Activated CD4-positive, alpha-beta T cell treated with anti-CD3 and anti-CD28 coated beads for 4 hours (primary cell): ENCODE data around the gene NRG2.

ENCODE experiments used
- DNase-seq, 2 donors: peaks; one replicate each; pipeline ENCODE4 v3.0.0-alpha.2; 2020

NRG2 gene

DNA sequence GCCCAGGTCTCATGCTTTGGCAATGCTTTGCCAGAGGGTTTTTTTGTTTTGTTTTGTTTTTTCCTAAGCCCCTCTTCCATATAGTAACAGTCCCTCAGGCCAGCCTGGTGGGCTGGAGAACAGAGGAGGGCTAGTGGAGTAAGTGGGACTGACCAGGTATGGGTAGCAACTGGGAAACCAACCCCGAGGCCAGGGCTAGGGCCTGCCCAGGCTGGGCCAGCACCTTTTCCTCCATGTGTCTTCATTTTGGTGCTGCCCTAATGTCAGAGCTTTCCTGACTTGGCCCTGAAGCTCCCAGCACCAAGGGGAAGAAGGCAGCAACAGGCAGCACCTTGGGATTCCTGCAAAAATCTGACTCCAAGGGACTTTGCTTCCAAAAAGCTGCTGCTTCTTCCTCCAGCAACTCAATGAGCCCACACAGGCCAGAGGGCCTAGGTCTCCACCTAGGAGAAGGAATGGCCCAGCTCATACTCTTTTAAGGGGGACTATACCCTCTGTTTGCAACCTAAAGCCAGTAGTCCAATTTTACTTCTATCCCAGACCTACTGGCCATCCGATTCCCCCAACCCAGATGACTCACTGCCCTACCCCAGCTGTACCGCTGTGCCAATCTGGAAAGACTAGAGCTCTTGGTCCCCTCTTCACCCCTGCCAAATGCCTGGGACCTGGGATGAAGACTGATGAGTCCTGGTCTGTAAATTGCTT lies 142.4 kb downstream of the NRG2 start:
- no peak for DNase-seq

DNA sequence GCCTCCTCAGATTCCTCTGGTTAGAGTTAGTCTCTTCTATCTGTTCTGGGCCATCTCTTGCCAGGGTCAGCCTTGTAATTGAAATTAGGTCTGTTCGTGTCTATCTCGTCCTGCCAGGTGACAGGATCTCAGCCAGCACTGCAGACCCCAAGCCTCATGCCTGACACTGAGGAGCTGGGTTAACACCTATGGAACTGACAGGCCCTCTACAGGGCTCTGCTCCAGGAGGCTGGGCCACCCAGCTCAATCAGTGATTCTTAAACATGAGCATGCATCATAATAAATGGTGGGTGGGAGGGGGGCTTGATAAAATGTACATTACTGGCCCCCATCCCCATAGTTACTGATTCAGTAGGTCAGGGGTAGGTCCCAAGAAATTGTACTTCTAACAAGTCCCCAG lies 144.1 kb downstream of the NRG2 start:
- DNase-seq = no peak

DNA sequence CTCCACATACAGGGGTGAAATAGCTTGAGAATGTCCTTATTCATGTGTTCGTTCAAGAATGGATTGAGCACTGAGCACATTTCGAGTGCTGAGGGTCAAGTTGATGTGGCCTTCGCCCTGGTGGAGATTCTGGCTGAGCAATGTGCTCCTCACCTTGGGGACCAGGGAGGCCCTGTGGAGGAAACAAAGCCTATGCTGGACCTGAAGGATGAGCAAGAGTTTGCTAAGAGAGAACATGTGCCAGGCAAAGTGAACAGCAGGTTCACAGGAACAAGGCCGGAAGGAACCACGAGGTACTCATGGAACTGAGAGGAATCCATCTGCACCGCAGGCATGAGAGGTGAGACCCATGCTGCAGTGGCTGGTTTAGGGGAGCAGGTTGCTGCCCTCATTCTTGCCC lies 145.1 kb downstream of the NRG2 start:
- DNase-seq = no peak

DNA sequence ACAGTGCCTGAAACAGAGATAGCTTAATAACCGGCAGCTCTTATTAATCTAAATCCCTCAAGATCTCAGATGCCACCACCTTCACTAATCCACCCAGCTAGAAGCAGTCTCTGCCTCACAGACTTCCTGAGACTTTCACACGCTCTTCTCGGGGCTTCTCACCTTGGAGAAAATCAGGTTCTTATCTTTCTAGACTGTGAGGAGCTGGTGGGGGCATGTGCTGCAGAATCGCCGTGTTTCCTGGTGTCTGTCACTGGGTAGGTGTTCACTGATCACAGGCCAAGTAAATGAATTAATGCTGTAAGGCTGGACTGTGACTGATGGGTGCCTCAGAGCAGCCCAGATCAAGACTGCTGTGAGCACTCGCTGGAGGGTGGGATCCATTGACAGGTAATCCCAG lies 145.8 kb downstream of the NRG2 start:
- DNase-seq = no peak

DNA sequence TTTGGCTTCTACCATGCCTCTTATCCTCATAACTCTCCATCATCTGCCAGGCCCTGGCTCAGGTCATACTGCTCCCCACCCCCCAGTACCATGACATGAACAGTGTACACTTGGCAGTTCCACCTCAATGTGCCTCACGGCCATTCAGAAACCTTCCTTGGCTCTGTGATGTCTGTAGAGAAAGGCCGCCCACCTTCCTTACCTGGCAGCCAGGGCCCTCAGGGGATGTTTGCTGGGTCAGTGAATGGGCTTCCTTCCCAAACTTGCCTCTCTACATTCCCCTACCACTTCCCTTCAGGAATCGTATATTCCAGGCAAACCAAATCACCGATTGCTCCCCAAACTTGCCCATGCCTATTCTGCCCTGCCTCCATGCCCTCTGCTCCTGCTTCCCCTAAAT lies 146.4 kb downstream of the NRG2 start:
- no peak for DNase-seq

DNA sequence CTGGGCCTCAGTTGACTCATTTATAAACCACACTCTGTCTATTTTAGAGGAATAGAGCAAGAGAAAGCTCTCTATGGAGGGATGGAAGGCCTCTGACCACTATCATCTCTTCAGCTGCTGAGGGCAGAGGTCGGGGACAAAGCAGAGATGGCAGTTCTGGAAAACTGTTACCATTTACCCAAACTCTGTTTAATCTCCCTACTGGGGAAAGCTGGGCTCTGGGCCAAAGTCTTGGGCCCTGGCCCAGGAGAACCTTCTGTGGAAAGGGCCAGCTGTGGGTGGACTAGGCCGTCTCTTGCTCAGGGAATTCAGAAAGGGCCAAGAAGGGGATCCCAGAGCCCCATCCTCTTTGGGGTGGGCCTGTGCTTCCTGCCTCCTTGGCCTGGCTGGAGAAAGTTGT lies 147.5 kb downstream of the NRG2 start:
- no peak for DNase-seq

DNA sequence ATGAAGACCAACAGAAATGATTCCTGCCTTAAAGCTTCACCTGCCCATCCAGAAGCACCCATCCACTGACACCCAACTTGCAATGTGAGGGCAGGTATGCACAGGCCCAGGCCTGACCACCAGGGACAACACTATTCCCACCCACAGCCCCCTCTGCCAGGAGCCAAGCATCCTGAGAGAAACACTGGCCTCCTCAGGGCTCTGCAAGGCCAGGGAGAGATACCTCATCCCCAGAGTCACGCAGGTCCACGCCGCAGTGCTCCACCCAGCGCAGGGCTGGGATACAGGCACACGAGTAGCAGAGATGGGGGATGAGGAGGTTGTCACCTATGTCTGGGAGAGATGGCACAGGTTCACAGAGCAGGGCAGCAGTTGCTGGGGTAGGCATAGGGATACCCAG lies 148.1 kb downstream of the NRG2 start:
- no peak for DNase-seq

DNA sequence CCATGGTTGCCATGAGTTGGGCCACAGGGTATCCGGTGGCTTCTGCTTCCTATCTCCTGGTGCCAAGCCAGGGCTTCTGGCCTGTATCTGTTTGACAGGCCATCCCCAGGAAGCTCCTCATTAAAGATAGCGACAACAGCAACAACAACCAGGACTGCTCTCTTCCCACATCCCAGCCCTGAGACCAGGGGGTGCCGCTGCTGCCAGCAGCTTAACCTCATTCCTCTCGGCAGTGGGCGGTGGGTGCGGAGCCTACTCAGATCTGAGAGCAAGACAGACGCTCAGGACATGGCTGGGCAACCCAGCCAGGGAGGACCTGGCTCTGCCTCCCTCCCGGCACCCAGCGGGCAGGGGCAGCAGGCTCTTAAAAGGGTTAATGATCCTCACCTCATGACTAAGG lies 149.2 kb downstream of the NRG2 start:
- no peak for DNase-seq

DNA sequence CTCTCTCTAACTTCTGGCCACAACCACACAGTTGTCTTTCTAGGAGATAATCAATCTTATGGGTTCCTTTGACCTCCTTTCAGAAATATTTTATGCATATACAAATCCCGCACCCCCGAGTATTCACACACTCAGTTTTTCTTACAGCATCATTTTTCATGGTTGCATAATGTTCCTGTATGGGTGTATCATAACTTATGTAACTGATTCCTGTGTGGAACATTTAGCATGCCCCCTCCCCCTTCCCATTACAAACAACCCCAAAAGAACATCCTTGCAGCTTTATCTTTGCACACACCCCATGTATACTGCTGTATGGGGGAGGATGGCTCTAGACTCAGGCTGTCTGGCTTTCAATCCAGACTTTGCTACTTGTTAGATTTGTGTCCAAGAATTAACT lies 153.7 kb downstream of the NRG2 start:
- DNase-seq = no peak

DNA sequence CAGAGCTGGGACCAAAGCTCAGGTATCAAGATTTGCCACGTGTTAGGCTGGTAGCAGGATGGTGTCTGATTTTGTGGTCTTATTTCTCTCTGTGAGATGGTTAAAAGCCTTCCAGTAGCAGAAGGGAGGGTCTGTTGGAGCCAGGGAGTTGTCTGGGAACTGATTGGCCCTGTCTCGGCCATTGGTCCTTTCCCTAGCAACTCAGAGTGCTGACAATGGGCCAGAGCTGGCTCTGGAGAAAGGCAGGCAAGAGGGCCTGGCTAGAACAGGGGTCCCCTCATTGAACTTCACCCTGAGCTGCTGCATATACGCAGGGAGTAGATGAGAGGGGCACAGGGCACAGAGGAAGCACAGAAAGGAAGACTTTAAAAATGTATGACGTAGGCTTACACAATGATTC lies 154.7 kb downstream of the NRG2 start:
- DNase-seq = no peak

DNA sequence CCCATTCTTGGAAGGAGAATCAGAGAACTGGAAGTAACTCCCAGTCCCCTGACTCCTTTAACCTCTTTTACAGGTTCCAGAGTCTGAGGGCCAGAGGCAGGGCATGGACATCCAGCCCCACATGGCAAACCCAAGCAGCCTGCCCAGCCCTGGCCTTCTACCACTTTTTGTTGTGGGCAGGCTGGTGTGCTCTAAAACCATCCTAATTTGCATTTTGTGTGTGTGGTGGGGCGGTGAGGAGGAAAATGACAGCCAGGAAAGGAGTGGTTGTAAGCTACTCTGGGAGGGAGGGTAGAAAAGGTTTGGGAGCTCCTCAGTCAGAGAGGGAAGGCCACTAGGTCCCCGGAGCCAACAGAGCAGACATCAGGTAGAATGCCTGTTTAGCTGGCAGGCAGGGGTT lies 156.9 kb downstream of the NRG2 start:
- DNase-seq = no peak

DNA sequence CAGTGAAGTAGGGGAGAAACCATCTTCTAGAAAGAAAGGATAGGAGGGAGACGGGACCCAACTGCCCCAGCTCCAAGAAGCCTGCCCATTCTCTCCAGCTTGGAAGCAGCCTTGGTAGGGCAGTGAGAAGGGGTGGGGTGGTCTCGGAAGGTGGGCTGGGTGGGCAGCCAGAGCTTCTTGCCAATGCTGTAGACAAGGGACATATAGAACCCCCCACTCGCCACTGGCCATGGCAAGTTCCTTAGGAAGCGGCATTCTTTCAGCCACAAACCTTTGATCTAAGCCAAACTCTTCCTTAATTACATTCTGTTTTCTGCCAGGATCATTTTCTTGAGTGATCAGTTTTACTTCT lies 157.3 kb downstream of the NRG2 start:
- DNase-seq = no peak

DNA sequence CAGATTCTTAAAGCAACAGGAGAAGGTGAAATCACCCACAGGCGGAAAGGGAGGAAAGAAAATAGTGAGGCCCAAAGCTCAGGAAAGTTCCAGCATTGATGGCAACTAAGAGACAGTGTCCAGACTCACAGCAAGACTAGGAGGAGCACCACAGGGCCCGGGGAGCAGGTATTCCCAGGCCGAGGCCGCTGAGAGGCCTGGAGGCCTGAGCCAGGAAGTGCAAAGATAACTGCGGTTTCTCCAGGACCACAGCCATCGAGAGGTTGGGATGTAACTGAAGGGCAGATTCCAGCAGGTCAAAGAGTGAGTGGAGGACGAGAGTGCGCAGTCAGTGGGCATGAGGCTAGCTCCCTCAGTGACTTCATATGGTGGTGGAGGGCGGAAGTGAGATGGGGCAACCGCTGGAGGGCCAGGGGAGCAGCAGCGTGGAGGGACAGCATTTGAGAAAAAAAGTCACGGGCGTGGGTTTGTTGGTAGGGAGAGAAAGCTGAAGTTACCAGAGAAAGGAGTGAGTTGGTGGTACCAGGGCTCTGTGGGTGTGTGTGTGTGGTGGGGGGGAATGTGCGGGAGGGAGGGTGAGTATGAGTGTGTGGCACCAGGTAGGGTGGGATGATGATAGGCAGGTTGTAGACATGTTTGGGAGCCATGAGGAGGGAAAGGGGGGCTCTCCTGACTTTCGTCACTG lies 157.8 kb downstream of the NRG2 start:
- DNase-seq = no peak

DNA sequence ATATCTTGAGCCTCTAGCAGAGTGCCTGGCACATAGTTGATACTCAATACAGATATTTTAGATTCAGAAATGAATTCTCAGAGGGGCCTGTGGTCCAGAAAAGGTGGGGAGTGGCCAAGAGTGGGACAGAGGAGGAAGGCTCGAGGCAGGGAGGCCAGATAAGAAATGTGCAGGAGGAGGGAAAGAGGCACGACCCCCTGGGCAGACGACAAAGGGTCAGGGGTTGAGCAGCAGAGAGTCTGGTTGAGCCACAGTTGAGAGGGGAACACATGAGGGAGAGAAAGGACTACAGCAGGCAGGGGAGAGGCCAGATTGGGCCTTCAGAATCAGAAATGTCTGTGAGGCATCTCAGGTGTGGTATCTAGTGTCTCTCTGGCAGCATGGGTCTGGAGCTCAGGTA lies 158.4 kb downstream of the NRG2 start:
- DNase-seq = no peak

DNA sequence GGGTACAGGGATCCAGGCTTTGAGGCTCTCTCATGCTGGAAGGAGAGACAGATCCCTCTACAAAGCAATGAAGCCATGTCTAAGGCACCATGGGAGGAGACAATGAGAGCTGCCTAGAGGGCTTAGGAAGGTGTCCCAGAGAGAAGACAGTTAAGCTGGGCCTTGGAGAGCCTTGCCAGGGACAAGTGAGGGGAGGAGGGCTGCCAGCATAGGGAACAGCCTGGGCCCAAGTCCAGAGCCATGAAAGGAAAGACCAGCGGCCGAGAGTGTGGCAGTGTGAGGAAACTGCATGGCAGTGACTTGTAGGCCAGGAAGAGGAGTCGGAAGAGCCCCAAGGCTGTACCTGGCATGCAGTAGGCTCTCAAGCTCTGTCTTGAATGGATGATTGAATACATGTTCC lies 159.0 kb downstream of the NRG2 start:
- DNase-seq = no peak

DNA sequence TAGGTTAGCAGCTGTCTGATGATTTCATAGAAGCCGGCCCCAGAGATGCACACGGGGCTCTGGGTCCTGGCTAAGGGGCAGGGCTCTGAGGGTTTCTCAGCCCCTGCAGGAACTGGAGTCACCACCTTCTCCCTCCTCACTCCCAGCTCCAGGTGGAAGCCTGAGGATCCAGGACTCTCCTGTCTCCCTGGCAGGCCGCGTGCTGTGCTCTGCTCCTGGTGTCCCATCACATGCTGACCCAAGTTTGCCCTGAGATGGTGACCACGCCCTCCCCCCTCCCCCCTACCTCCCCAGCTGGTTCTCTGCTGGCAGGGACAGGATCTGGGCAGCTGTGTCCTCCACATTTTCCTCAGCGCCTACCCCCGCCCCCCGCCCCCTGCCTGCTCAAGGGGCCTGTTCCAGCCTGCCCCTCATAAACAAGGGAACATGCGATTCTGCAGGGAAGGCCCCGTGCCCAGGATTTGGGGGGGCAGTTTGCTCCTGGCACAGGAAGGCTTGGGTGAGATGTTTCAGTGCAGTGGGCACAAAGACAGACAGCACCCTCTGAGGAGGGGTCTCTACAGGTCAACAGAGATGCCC lies 160.0 kb downstream of the NRG2 start:
- DNase-seq = no peak

DNA sequence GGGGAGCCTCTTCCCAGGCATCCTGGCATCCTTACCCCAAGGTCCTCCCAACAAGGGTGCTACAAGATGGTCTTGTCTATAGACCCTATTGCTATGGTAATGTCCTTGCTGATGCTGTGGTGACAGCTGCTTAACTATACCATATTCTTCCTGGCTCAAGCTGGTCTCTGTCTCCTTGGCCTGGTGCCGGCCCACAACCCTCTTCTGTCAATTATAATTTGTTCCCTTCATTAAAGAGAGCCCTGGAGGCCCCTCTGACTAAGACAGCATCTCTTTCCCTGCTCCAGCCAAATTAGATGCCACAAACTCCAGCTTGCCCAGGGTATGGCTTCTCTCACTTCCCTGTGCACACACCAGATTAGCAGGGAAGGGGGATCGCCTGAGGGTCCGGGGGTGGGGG lies 160.8 kb downstream of the NRG2 start:
- no peak for DNase-seq

DNA sequence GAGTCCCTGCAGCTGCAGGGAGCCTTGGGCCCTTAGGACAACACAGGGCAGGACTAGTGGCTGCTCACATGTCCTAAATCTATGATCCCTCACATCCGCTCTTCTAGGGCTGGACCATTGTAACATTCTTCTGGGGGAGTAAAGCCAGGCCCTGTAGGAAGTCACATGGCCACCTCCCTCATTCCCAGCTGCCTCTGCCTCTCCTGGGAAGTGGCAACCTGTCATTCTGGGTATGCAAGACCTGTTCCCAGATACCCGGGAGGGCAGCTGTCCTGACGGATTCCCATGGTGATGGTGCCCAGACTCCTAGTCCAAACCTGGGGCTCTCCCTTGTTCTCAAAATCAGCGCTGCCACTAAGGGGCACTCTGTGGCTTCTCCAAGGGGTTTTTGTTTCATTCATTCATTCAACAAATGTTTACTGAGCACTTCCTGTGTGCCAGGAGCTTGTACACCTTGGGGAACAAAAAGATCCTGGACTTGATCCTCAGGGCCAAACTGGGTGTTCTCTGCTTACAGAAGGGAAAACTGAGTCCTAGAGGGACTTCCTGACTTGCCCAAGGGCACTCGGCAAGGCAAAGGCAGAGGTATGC lies 161.9 kb downstream of the NRG2 start:
- no peak for DNase-seq

DNA sequence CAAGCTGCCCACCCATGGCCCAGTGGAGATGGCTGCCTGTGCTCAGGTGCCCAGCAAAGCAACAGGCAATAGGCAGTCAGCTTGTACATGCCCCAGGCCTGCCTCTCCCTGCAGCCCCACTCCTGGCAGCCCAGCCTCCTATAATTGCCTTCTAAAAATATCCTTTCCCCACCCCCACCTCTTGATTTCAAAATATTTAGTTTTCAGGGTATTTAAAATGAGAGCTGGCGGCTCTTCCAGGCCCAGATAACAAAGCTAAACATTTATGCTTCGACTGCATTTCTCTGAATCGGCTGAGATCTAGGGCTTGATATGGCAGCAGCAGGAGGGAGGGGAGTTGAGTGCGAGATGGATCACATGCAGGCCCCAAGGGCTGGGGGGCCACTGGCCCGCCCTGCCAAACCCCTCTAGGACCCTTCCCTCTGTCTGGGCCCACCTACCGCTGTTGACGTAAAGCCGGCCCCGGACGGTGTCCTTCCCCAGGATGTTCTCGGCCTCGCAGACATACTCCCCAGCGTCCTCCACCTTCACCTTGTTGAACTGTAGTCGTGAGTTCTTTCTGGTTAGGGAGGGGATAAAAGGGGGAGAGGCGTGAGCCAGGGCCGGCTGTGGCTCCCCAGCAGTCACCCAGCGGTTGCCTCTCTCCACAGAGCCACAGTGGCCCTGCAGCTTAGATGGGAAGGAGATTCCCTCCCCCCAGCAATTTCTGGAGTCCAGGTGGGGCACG lies 162.5 kb downstream of the NRG2 start:
- no peak for DNase-seq

DNA sequence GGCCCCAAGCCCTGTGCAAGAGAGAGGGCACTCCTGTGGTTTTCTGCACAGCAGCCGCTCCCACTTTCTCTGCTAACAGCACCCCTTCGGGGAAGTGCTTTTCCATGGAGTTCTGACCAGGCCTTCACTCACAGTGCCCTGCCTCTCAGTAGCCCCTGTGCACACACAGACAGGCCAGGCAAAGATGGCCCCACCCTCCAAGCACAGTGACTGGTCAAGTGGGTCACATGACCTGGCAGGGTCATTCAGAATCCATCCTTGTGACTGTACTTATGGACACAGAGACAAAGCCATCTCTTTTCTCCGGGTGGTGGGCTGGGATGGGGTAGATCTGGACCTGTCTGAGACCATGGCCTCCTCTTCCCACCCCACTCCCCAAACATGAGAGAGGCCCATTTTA lies 165.0 kb downstream of the NRG2 start:
- no peak for DNase-seq

DNA sequence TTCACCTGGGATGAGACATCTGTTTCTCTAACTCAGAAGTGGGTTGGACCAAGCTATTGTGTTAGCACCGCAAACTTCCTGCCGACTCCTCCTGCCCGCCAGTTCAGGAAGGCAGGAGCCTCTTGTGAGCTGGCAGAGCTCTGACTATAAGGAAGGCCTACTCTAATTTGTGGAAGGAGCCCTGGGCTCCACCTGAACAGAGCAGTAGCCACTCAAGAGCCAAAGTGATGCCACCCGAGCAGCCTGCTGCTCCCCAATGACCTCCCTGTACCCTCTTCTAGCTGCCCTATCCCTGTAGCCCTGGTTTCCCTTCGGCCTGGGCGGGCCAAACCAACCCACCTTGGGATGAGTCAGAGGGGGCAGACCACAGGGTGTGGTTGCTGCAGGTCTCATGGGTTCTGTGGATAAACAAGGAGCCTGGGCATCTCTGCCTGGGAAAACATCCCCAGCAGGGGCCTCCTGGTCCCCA lies 165.9 kb downstream of the NRG2 start:
- DNase-seq = no peak

DNA sequence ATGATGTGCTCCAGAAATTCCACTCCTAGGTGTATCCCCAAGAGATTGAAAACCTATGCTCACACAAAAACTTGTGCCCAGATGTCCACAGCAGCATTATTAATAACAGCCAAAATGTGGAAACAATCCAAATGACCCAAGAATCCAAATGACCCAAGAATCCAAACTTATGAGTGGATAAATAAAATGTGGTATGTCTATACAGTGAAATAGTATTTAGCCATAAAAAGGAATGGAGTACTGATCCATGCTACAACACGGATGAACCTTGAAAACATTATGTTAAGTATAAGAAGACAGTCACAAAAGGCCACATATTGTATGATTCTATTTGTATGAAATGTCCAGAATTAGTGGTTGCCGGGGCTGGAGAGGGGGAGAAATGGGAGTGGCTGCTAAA lies 167.1 kb downstream of the NRG2 start:
- DNase-seq = no peak
